K562 (cell line): ENCODE results near the gene THBS2. TPM values are rescaled to one million over a fixed set of nuclear protein-coding genes. Genes with fewer than 3 reads are reported as not detected.

Source experiments
- ATAC-seq: fragments of 200-7000 bp; cut with Tn5 transposase; 3 replicates; pipeline ENCODE4 v1.9.1; 2020; ENCODE audit warnings: moderate library complexity
- BruUV-seq: library from RNA; stranded (reverse); fragments of 400-500 nt; replicated peaks from 2 replicates; lab custom pipeline; 2021; lab: Mats Ljungman, UMichigan
- CTCF ChIA-PET: fragments of 300-600 bp; formaldehyde crosslinking; extraction: SDS; loops from one replicate; lab custom pipeline; 2021; ENCODE audit warnings: low intra/inter-chr PET ratio; lab: Yijun Ruan, JAX
- POLR2A ChIA-PET: fragments of 300-600, 350-650 bp; sonication (Branson Sonifier 250); formaldehyde crosslinking; extraction: SDS; loops from one replicate; lab custom pipeline; 2021; ENCODE audit warnings: antibody characterized with exemption, inconsistent platforms; lab: Yijun Ruan, JAX
- DNase-seq, 4 experiments: peaks; one replicate each; pipeline versions ENCODE4 v3.0.0 to v3.0.0-alpha.2; 2011 to 2018; ENCODE audit warnings: low spot score in 3 of 4, mixed read lengths in 3 of 4; ENCODE audit errors: extremely low read depth in 1 of 4
- FAIRE-seq: peaks from 2 replicates; lab custom pipeline; 2011; peaks lifted over from hg19 to GRCh38; lab: Jason Lieb, UNC
- H2AFZ ChIP-seq: 2 replicates; pipeline ENCODE4 v1.6.0; 2011; ENCODE audit warnings: low read depth, low read length, control low read depth, inconsistent platforms
- H3K27ac ChIP-seq: fragments of 200-600 bp; 3 replicates; pipeline ENCODE4 v1.8.0; 2011; ENCODE audit warnings: low read depth, mild to moderate bottlenecking, control low read depth, inconsistent platforms, low read length, moderate library complexity, mixed read lengths; ENCODE audit errors: extremely low read depth
- H3K27me3 ChIP-seq, 2 experiments: fragments of 300-600 bp in 1 of 2; 2 replicates in 1 of 2; 3 replicates in 1 of 2; pipeline versions ENCODE4 v1.6.0 to v1.8.0; 2011; ENCODE audit warnings: inconsistent platforms in 2 of 2, low read length in 2 of 2, mild to moderate bottlenecking in 1 of 2, mixed read lengths in 1 of 2, moderate library complexity in 1 of 2; ENCODE audit not compliant: control insufficient read depth in 2 of 2, insufficient read depth in 2 of 2
- H3K36me3 ChIP-seq: fragments of 300-600 bp; 3 replicates; pipeline ENCODE4 v1.8.0; 2011; ENCODE audit warnings: mild to moderate bottlenecking, low read length, inconsistent platforms; ENCODE audit not compliant: control insufficient read depth, insufficient read depth
- H3K4me1 ChIP-seq, 2 experiments: fragments of 200-600 bp in 1 of 2; replicated peaks in 1 of 2; 2 replicates in 1 of 2; 3 replicates in 1 of 2; pipeline versions ENCODE4 v1.5.1 to v1.8.0; 2011; ENCODE audit warnings: inconsistent platforms in 2 of 2, low read length in 2 of 2, mild to moderate bottlenecking in 1 of 2, mixed read lengths in 1 of 2, moderate library complexity in 1 of 2; ENCODE audit not compliant: control insufficient read depth in 2 of 2, insufficient read depth in 2 of 2
- H3K4me2 ChIP-seq: 2 replicates; pipeline ENCODE4 v1.6.1; 2011; ENCODE audit warnings: low read length, control low read depth, inconsistent platforms, mixed read lengths; ENCODE audit not compliant: insufficient read depth
- H3K4me3 ChIP-seq: fragments of 200-600 bp; sonication (generic), shearing (Covaris generic); 2 replicates; pipeline ENCODE4 v1.5.1; 2016; ENCODE audit warnings: control low read depth, inconsistent platforms
- H3K79me2 ChIP-seq: fragments of 200-600 bp; 3 replicates; pipeline ENCODE4 v1.8.0; 2011; ENCODE audit warnings: low read length, inconsistent platforms; ENCODE audit not compliant: control insufficient read depth, insufficient read depth
- H3K9ac ChIP-seq, 2 experiments: 2 replicates each; pipeline versions ENCODE4 v1.6.0 to v1.6.1; 2011; ENCODE audit warnings: low read depth in 2 of 2, low read length in 2 of 2, control low read depth in 1 of 2, inconsistent platforms in 1 of 2, mild to moderate bottlenecking in 1 of 2, mixed read lengths in 1 of 2; ENCODE audit not compliant: insufficient read depth in 1 of 2
- H3K9me1 ChIP-seq: one replicate; pipeline ENCODE4 v1.6.0; 2011; ENCODE audit warnings: inconsistent platforms, mild to moderate bottlenecking, low read length, moderate library complexity; ENCODE audit not compliant: control insufficient read depth, insufficient read depth
- H3K9me3 ChIP-seq: replicated peaks from 2 replicates; pipeline ENCODE4 v1.5.1; 2011; ENCODE audit warnings: low read depth, low read length, inconsistent platforms; ENCODE audit not compliant: control insufficient read depth, insufficient read depth
- H4K20me1 ChIP-seq: replicated peaks from 2 replicates; pipeline ENCODE4 v1.6.1; 2011; ENCODE audit warnings: low read length, inconsistent platforms, mixed read lengths; ENCODE audit not compliant: control insufficient read depth, insufficient read depth
- CEBPG ChIP-seq, 3 experiments: fragments of 200-800 bp in 1 of 3; sonication (Bioruptor generic) in 1 of 3; sonication (generic) in 1 of 3; formaldehyde crosslinking in 1 of 3; IDR thresholded peaks in 2 of 3; conservative IDR thresholded peaks in 1 of 3; 2 replicates each; pipeline versions ENCODE4 v1.6.1 to v1.8.0; 2016 to 2022; ENCODE audit warnings: missing compliant biosample characterization in 2 of 3, missing genetic modification characterization in 2 of 3, mild to moderate bottlenecking in 1 of 3, missing genetic modification reagents in 1 of 3
- COPS2 ChIP-seq: fragments of 450-650 bp; conservative IDR thresholded peaks from 2 replicates; pipeline ENCODE4 v1.6.1; 2016; ENCODE audit warnings: mild to moderate bottlenecking, moderate library complexity
- FIP1L1 ChIP-seq: fragments of 200-400 bp; formaldehyde crosslinking; IDR thresholded peaks from 2 replicates; pipeline ENCODE4 v1.6.1; 2018; ENCODE audit warnings: mild to moderate bottlenecking, low read depth, low read length; ENCODE audit not compliant: poor library complexity, severe bottlenecking
- GABPB1 ChIP-seq: sonication (generic); formaldehyde crosslinking; IDR thresholded peaks from 2 replicates; pipeline ENCODE4 v1.8.0; 2022; ENCODE audit warnings: mild to moderate bottlenecking, missing genetic modification reagents
- GTF2B ChIP-seq: IDR thresholded peaks from 2 replicates; pipeline ENCODE4 v1.6.1; 2011; ENCODE audit not compliant: insufficient read length; ENCODE audit errors: extremely low read depth
- L3MBTL2 ChIP-seq: fragments of 450-650 bp; IDR thresholded peaks from 2 replicates; pipeline ENCODE4 v1.6.1; 2016; ENCODE audit warnings: mild to moderate bottlenecking, moderate library complexity
- MYNN ChIP-seq, 2 experiments: sonication (generic); formaldehyde crosslinking in 1 of 2; IDR thresholded peaks; 2 replicates each; pipeline versions ENCODE4 v1.5.0 to v1.6.1; 2016 to 2020; ENCODE audit warnings: antibody characterized with exemption in 1 of 2, missing genetic modification reagents in 1 of 2
- PHF8 ChIP-seq: fragments of 200-600 bp; sonication (generic); IDR thresholded peaks from 2 replicates; pipeline ENCODE4 v1.6.1; 2012; ENCODE audit warnings: mixed run types, mild to moderate bottlenecking, inconsistent platforms, low read length, moderate library complexity, borderline replicate concordance
- PML ChIP-seq: IDR thresholded peaks from 2 replicates; pipeline ENCODE4 v1.6.1; 2012; ENCODE audit warnings: low read length, inconsistent platforms
- PTRF ChIP-seq: fragments of 450-650 bp; IDR thresholded peaks from 2 replicates; pipeline ENCODE4 v1.6.1; 2016; ENCODE audit warnings: mild to moderate bottlenecking, missing genetic modification characterization, missing compliant biosample characterization
- RBFOX2 ChIP-seq: fragments of 200-400 bp; formaldehyde crosslinking; IDR thresholded peaks from 2 replicates; pipeline ENCODE4 v1.6.1; 2017; ENCODE audit warnings: low read depth, mild to moderate bottlenecking, low read length, moderate library complexity
- RBM17 ChIP-seq: fragments of 200-400 bp; formaldehyde crosslinking; IDR thresholded peaks from 2 replicates; pipeline ENCODE4 v1.6.1; 2017; ENCODE audit warnings: low read depth, mild to moderate bottlenecking, low read length, borderline replicate concordance
- STAT5A ChIP-seq: IDR thresholded peaks from 2 replicates; pipeline ENCODE4 v1.6.1; 2012; ENCODE audit warnings: low read length, inconsistent platforms, borderline replicate concordance
- TCF3 ChIP-seq: sonication (generic); formaldehyde crosslinking; IDR thresholded peaks from 2 replicates; pipeline ENCODE4 v1.4.0; 2020; ENCODE audit warnings: mild to moderate bottlenecking, missing genetic modification reagents
- ZNF121 ChIP-seq: sonication (generic); formaldehyde crosslinking; conservative IDR thresholded peaks from 2 replicates; pipeline ENCODE4 v1.8.0; 2022; ENCODE audit warnings: missing genetic modification reagents
- ZNF232 ChIP-seq: sonication (generic); formaldehyde crosslinking; IDR thresholded peaks from 2 replicates; pipeline ENCODE4 v1.8.0; 2022; ENCODE audit warnings: mild to moderate bottlenecking, missing genetic modification reagents
- WGBS: fragments of 100-300 bp; shearing (Covaris generic); methylation state at CpG from one replicate; pipeline ENCODE4 v1.1.6; 2016; ENCODE audit warnings: low coverage, mixed read lengths; ENCODE audit not compliant: insufficient coverage; ENCODE audit errors: missing lambda C conversion rate; 5-methylcytosine and 5-hydroxymethylcytosine counted together
- in situ Hi-C: fragments of 300-500 bp; cut with MboI; formaldehyde crosslinking; loops from 4 replicates; pipeline ENCODE4 v1.15.0; 2018; ENCODE audit warnings: inconsistent platforms, mixed read lengths
- intact Hi-C: fragments of 100-400 bp; cut with micrococcal nuclease; formaldehyde crosslinking; loops from 2 replicates; pipeline ENCODE4 v1.14.2; 2022
- polyA plus RNA-seq, 8 experiments: library from polyadenylated mRNA; depleted of rRNA in 4 of 8; stranded (reverse) in 5 of 8; unstranded in 3 of 8; fragments of >200 nt; fragmentation: Nextera tagmentation in 2 of 8; fragmentation: Illumina TruSeq in 1 of 8; extraction: Ambion mirVana in 2 of 8; extraction: Trizol in 1 of 8; gene quantifications; 2 replicates each; pipeline versions ENCODE4 v1.2.1 to v1.2.3, GENCODE V29; 2011 to 2014; ENCODE audit warnings: inconsistent platforms in 1 of 8, missing spikeins in 1 of 8
- total RNA-seq, 7 experiments: library from RNA; depleted of rRNA in 6 of 7; stranded (reverse); fragments of >200 nt in 6 of 7; fragmentation: Illumina TruSeq in 2 of 7; extraction: Trizol in 2 of 7; gene quantifications; 2 replicates each; pipeline versions ENCODE4 v1.2.1 to v1.2.3, GENCODE V29; 2011 to 2021; ENCODE audit warnings: low replicate concordance in 1 of 7
- TF ChIP-seq, protein P1 (sequence below): fragments of 450-650 bp; conservative IDR thresholded peaks from 2 replicates; pipeline ENCODE4 v1.6.1; 2016; ENCODE audit warnings: missing genetic modification characterization, low read depth, mild to moderate bottlenecking, control low read depth, missing compliant biosample characterization
- TF ChIP-seq, protein P2 (sequence below), 2 experiments: IDR thresholded peaks; 2 replicates each; pipeline ENCODE4 v1.6.1; 2012; ENCODE audit warnings: improper control_type of control experiment in 2 of 2, low read depth in 2 of 2, low read length in 2 of 2, borderline replicate concordance in 1 of 2

The THBS2 gene
- total and polyA plus RNA-seq, 9 of the 15 experiments (the other 6 are each of a cell fraction or from before 2014, with no cell fraction given): 0.03 to 0.11 (median 0.03) TPM; not detected in 6

- no peak for DNase-seq
- no peaks in the 10 kb centered on the region for H3K4me1 ChIP-seq
- H3K4me2 ChIP-seq: no peak overlapping the region
- no peaks in the 10 kb centered on the region for H3K9me3 ChIP-seq
- no peak for ATAC-seq
- no TSS peak for BruUV-seq
- TF ChIP-seq FIP1L1 (no peak), TCF3 (CRISPR knock-in tag) (no peak), RBFOX2 (no peak), PTRF (no peak), ZNF121 (no peak), RBM17 (no peak), L3MBTL2 (no peak), GABPB1 (no peak), COPS2 (no peak), PML (no peak), ZNF232 (no peak), STAT5A (no peak), GTF2B (no peak), PHF8 (no peak), CEBPG (CRISPR knock-in tag; IDR thresholded peaks at IDR 0.05) (no peak), CEBPG (tag; conservative IDR thresholded peaks at IDR 0.05 in 1 of 2, IDR thresholded peaks at IDR 0.05 in 1 of 2) (no peak), MYNN (IDR thresholded peaks at IDR 0.05) (no peak), MYNN (CRISPR knock-in tag; IDR thresholded peaks at IDR 0.05) (no peak)
- TF ChIP-seq, protein P1, sequence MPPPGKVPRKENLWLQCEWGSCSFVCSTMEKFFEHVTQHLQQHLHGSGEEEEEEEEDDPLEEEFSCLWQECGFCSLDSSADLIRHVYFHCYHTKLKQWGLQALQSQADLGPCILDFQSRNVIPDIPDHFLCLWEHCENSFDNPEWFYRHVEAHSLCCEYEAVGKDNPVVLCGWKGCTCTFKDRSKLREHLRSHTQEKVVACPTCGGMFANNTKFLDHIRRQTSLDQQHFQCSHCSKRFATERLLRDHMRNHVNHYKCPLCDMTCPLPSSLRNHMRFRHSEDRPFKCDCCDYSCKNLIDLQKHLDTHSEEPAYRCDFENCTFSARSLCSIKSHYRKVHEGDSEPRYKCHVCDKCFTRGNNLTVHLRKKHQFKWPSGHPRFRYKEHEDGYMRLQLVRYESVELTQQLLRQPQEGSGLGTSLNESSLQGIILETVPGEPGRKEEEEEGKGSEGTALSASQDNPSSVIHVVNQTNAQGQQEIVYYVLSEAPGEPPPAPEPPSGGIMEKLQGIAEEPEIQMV: no peak
- TF ChIP-seq, protein P2, sequence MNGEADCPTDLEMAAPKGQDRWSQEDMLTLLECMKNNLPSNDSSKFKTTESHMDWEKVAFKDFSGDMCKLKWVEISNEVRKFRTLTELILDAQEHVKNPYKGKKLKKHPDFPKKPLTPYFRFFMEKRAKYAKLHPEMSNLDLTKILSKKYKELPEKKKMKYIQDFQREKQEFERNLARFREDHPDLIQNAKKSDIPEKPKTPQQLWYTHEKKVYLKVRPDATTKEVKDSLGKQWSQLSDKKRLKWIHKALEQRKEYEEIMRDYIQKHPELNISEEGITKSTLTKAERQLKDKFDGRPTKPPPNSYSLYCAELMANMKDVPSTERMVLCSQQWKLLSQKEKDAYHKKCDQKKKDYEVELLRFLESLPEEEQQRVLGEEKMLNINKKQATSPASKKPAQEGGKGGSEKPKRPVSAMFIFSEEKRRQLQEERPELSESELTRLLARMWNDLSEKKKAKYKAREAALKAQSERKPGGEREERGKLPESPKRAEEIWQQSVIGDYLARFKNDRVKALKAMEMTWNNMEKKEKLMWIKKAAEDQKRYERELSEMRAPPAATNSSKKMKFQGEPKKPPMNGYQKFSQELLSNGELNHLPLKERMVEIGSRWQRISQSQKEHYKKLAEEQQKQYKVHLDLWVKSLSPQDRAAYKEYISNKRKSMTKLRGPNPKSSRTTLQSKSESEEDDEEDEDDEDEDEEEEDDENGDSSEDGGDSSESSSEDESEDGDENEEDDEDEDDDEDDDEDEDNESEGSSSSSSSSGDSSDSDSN (IDR thresholded peaks at IDR 0.05; ENCODE audit: borderline replicate concordance in 1 of 2, low read depth in 2 of 2, low read length in 2 of 2): no peak
- no peaks in the 10 kb centered on the region for H3K9me1 ChIP-seq
- H2AFZ ChIP-seq: no peak overlapping the region
- H3K36me3 ChIP-seq: no peaks in the 10 kb centered on the region
- peaks cover 39 to 61% of the 10 kb centered on the region in 2 experiments for H3K27me3 ChIP-seq
- no peak overlapping the region for H3K9ac ChIP-seq
- WGBS: 2% methylated on average over 25 of the region's 25 CpGs
- ChIA-PET CTCF (no interaction called here), POLR2A (interaction anchor here (0.6 to 1.6 kb wide), 4 partner anchors 13 to 114 kb away, joined by 3 to 4 read pairs (median 4); no protein-coding TSS in a partner anchor)
- FAIRE-seq: no peak
- intact Hi-C loops: no loop called here
- no peak overlapping the region for H3K27ac ChIP-seq
- H3K4me3 ChIP-seq: no peak overlapping the region
- in situ Hi-C loops: no loop called here
- H3K79me2 ChIP-seq: no peaks in the 10 kb centered on the region
- H4K20me1 ChIP-seq: no peaks in the 10 kb centered on the region
These were observed 67.0 kb downstream of the THBS2 start for GRCh38 chr6:169186496-169187169.
